SU-DHL-6 (cell line): ENCODE data around the gene FSIP2.

Experiments used
- EZH2phosphoT487 ChIP-seq: fragments of 200-600 bp; sonication (generic), shearing (Covaris generic); conservative IDR thresholded peaks from 2 replicates; pipeline ENCODE4 v1.6.1; 2018; ENCODE audit warnings: mild to moderate bottlenecking, antibody characterized with exemption, low read length, moderate library complexity, mixed read lengths
- TF ChIP-seq, protein P1 (sequence below): fragments of 200-600 bp; sonication (generic); IDR thresholded peaks from one replicate; pipeline ENCODE4 v1.5.1; 2017; ENCODE audit warnings: antibody characterized with exemption, mild to moderate bottlenecking, low read length, moderate library complexity; ENCODE audit not compliant: insufficient read depth, poor library complexity, severe bottlenecking

DNA sequence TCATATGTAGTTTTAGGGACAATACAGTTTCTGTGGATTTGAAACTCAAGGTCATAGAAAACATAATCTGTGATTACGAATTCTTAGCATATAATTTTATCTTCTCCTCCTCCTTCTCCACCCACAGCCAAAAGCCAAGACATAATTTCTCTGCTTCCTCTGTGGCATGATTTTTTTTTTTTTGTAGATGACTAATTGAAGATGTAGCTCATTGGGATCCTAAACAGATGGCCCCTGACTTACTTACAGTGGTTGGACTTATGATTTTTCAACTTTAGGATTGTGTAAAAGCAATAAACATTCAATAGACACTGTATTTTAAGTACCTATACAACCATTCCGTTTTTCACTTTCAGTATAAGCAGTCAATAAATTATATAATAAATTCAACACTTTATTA lies 42.3 kb downstream of the FSIP2 start:
- TF ChIP-seq, protein P1, sequence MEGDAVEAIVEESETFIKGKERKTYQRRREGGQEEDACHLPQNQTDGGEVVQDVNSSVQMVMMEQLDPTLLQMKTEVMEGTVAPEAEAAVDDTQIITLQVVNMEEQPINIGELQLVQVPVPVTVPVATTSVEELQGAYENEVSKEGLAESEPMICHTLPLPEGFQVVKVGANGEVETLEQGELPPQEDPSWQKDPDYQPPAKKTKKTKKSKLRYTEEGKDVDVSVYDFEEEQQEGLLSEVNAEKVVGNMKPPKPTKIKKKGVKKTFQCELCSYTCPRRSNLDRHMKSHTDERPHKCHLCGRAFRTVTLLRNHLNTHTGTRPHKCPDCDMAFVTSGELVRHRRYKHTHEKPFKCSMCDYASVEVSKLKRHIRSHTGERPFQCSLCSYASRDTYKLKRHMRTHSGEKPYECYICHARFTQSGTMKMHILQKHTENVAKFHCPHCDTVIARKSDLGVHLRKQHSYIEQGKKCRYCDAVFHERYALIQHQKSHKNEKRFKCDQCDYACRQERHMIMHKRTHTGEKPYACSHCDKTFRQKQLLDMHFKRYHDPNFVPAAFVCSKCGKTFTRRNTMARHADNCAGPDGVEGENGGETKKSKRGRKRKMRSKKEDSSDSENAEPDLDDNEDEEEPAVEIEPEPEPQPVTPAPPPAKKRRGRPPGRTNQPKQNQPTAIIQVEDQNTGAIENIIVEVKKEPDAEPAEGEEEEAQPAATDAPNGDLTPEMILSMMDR: no peak
- TF ChIP-seq EZH2phosphoT487: no peak
